Measurements from ENCODE around the gene CHL1.

Gene CHL1
- 0 to 0.65 (median 0.06) reads per million in 18 experiments for total RNA-seq

GRCh38 chr3:196311-197148, at the start of gene CHL1:
Gene CHL1, plus strand, starts transcription at chr3:196763. Its CDS starts 123,014 bp downstream, at chr3:319777.
- DNase-seq = no peak

- DNase-seq = no peak
Observed at GRCh38 chr3:151614-152189, 44.9 kb upstream of the CHL1 start.

GRCh38 chr3:159974-160373, 36.6 kb upstream of the CHL1 start:
- DNase-seq = no peak

- no peak for DNase-seq
Observed at GRCh38 chr3:166071-166470, 30.5 kb upstream of the CHL1 start.

GRCh38 chr3:166799-167198, 29.8 kb upstream of the CHL1 start:
- DNase-seq = no peak

- DNase-seq = no peak
Observed at GRCh38 chr3:173886-174285, 22.7 kb upstream of the CHL1 start.

GRCh38 chr3:184976-185375, 11.6 kb upstream of the CHL1 start:
- no peak for DNase-seq

- no peak for DNase-seq
Observed at GRCh38 chr3:192215-192929, 4.2 kb upstream of the CHL1 start.

- no peak for DNase-seq
Observed at GRCh38 chr3:194001-194400, 2.6 kb upstream of the CHL1 start.

- DNase-seq = no peak
Observed at GRCh38 chr3:194421-194820, 2.1 kb upstream of the CHL1 start.

- no peak for DNase-seq
Observed at GRCh38 chr3:195666-196065, 897 bp upstream of the CHL1 start.

GRCh38 chr3:197149-197827, 725 bp downstream of the CHL1 start:
- no peak for DNase-seq

- no peak for DNase-seq
Observed at GRCh38 chr3:197828-198491, 1.4 kb downstream of the CHL1 start.

GRCh38 chr3:199835-200234, 3.3 kb downstream of the CHL1 start:
- DNase-seq = no peak

- DNase-seq = no peak
Observed at GRCh38 chr3:200758-201325, 4.3 kb downstream of the CHL1 start.

- DNase-seq = no peak
Observed at GRCh38 chr3:204102-204501, 7.5 kb downstream of the CHL1 start.

GRCh38 chr3:207973-208372, 11.4 kb downstream of the CHL1 start:
- DNase-seq = no peak

GRCh38 chr3:210669-211068, 14.1 kb downstream of the CHL1 start:
- DNase-seq = no peak

GRCh38 chr3:212432-212831, 15.9 kb downstream of the CHL1 start:
- no peak for DNase-seq

GRCh38 chr3:217099-217813, 20.7 kb downstream of the CHL1 start:
- DNase-seq = no peak

GRCh38 chr3:217948-218347, 21.4 kb downstream of the CHL1 start:
- no peak for DNase-seq

Data from inflammatory macrophage (primary cell).